ENCODE measurements around the gene IRX1.

- TF ChIP-seq, protein P1, sequence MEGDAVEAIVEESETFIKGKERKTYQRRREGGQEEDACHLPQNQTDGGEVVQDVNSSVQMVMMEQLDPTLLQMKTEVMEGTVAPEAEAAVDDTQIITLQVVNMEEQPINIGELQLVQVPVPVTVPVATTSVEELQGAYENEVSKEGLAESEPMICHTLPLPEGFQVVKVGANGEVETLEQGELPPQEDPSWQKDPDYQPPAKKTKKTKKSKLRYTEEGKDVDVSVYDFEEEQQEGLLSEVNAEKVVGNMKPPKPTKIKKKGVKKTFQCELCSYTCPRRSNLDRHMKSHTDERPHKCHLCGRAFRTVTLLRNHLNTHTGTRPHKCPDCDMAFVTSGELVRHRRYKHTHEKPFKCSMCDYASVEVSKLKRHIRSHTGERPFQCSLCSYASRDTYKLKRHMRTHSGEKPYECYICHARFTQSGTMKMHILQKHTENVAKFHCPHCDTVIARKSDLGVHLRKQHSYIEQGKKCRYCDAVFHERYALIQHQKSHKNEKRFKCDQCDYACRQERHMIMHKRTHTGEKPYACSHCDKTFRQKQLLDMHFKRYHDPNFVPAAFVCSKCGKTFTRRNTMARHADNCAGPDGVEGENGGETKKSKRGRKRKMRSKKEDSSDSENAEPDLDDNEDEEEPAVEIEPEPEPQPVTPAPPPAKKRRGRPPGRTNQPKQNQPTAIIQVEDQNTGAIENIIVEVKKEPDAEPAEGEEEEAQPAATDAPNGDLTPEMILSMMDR (IDR thresholded peaks at IDR 0.05): no peak
- TF ChIP-seq POLR2A (IDR thresholded peaks at IDR 0.05): no peak
- TF ChIP-seq POLR2AphosphoS5 (IDR thresholded peaks at IDR 0.05; ENCODE audit: insufficient read depth in 1 of 2, low read depth in 1 of 2): no peak
Observed at GRCh38 chr5:3639175-3639574, 43.5 kb downstream of the IRX1 start.
